GM18951 (cell line): Measurements from ENCODE around the gene TUBB6.

ENCODE experiments used
- POLR2A ChIP-seq: IDR thresholded peaks from 4 replicates; pipeline ENCODE4 v1.6.1; 2011; ENCODE audit warnings: mild to moderate bottlenecking; ENCODE audit not compliant: insufficient read length, insufficient read depth; ENCODE audit errors: extremely low read depth
- in situ Hi-C: fragments of 300-500 bp; cut with MboI; formaldehyde crosslinking; loops from one replicate; pipeline ENCODE4 v1.12.0; 2022; ENCODE audit warnings: low sequenced_read_pairs, mixed read lengths, inconsistent platforms; ENCODE audit not compliant: unreplicated experiment

TUBB6 gene

DNA sequence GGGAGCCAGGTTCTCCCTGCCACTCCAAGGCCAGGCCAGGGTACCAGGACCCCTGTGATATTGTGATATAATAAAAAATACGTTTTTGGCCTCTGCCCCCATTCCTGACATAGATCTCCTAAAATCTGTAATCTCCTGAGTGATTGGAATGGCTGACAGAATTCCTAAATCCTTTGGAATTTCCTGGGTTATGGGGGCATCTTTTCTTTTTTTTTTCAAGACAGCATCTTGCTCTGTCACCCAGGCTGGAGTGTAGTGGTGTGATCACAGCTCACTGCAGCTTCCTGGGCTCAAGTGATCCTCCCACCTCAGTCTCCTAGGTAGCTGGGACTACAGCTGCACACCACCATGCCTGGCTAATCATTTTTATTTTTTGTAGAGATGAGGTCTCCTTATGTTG, 26.2 kb upstream of the TUBB6 start:
- no peak for TF ChIP-seq POLR2A
- in situ Hi-C loops: no loop called here

DNA sequence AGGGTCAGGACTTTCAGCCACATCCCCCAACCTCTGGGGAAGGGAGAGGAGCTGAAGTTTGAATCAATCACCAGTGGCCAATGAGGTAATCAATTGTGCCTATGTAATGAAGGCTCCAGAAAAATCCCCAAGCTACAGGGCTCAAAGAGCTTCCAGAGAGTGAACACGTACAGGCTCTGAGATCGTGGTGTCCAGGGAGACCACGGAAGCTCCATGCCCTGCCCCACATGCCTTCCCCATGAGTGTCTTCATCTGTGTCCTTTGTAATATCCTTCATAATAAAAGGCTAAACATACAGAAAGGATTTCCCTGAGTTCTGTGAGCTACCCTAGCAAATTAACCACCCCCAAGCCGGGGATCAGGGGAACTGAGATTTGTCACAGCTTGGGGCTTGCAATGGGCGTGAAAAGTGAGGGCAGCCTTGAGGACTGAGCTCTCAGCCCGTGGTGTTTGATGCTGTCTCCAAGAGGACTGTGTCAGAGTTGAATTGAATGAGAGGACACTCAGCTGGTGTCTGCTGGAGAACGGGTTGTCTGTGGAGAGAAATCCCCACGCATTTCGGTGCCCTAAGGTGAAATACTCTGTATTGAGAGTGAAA, 25.5 kb upstream of the TUBB6 start:
- in situ Hi-C loops: no loop called here
- no peak for TF ChIP-seq POLR2A

DNA sequence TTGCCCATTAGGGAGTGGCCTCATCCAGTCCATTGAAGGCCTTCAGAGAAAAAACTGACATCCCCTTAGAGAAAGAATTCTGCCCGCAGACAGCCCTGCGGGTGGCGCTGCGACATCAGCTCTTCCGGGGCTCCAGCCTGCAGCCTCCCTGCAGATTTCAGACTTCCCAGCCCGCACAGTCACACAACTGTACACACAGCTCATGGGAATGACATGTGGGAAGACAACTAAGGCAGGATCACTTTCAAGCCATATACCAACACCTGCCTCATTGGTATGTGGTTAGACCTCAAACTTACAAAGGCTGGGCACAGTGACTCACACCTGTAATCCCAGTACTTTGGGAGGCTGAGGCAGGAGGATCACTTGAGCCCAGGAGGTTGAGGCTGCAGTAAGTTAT, 24.8 kb upstream of the TUBB6 start:
- no peak for TF ChIP-seq POLR2A

DNA sequence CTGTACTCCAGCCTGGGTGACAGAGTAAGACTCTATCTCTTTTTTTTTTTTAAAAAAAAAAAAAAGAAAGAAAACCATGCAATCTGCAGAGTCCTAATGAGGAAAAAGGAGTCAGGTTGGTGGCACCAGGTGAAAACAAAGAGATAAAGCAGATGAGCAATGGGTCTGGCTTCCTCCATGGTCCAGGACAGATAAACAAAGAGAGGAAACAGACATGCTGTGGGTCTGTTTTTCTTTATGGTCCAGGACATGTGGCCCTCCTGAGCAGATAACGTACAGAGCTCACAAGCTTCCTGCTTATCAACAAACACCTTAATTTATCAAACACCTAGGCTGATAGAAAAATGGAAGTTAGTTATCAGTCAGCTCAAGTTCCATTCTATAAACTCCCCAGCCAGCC, 24.4 kb upstream of the TUBB6 start:
- in situ Hi-C loops: no loop called here
- no peak for TF ChIP-seq POLR2A

More for the DNA sequence above, 24.8 kb upstream of the TUBB6 start:
- in situ Hi-C loops: no loop called here

DNA sequence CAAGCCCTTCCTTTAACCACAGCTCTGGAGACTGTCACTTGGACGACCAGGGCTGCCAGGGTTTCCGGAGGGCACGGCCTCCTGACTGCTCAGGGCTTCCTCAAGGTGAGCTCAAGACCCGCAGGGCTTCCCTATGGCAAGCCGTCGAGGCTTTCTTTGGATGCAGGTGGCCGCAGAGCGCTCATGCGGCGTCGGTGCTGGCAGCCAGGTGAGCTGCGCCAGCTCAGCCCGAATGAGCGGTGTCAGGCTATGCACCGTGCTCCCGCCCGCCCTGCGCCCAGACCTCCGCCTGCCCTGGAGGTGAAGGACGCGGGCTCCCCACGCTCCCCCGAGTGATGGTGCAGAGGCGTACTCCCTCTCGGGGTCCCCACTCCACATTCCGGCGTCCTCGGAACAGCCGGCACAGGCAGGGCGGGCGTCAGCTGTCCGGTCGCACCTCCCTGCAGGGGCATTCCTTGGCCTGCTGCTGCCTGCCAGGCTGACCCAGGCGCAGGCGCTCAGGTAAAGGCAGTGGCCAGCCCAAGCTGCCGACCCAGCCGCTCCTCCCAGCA, 20.8 kb upstream of the TUBB6 start:
- in situ Hi-C loops: no loop called here
- no peak for TF ChIP-seq POLR2A

DNA sequence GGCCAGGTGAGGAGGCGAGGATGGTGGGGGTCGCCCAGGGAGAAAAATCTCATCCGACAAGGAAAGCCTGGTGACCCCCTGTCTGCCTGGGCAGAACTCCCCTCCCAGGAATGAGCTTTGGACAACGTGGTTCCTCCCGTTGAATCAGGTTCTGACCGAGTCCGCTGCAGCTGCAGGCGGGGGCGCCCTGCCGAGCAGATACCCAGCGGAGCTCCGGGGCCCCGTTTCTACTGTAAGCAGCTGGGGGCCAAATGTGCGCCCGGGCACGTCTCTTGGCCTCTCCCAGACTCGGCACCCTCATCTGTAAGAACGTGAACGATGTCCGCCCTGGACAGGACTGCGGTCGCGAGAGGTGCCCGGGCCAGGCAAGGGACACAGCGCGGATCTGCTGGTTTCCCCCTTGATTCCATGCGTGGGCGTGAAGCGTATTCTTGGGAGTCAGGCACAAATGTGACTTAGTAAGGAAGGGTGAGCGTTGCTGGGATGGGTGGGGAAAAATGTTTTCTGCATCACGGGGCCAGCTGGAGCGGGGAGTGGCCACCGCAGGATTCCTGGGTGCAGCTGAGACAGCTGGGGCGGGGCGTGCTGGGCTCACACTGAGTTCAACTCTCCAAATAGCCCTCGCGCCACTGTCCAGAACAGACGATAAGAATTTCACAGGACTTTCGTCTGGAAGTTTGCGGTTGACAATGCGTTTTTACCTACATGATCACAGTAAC, 20.2 kb upstream of the TUBB6 start:
- TF ChIP-seq POLR2A: no peak
- in situ Hi-C loops: no loop called here

DNA sequence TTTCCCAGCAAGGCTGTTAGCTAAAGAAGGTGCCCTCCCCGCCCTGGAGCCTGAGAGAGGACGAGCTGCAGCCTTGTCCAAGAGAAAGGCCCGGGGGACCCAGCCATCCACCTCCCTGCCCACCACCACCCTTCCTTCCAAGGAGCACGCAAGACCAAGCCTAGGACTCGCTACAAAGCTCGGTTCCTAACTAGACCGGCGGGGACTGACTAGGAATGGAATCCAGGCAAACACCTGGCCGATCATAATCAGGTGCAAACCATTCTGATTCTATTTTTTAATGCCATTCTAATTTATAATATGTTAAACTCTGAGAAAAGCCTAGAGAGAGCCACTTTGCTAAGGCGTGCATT, 19.7 kb upstream of the TUBB6 start:
- no peak for TF ChIP-seq POLR2A
- in situ Hi-C loops: no loop called here

DNA sequence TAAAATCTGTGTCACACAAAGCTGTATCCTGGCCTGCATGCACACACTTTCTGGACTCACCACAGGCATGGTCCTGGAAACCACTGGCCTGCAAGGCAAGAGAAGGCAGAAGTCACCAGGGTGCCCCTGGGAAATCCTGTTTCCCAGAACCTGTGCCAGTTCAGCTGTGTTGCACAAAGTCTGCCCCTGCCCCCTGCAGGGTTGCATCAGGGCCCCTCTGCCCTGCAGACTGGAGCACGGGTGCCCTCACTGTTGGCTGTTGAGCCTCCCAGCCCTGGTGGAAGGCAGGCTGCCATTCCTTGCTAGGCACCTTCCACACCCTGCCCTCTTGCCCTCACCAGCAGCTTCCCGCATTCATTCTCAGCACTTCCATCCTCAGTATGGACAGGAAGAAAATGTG, 18.0 kb upstream of the TUBB6 start:
- TF ChIP-seq POLR2A: no peak
- in situ Hi-C loops: no loop called here

DNA sequence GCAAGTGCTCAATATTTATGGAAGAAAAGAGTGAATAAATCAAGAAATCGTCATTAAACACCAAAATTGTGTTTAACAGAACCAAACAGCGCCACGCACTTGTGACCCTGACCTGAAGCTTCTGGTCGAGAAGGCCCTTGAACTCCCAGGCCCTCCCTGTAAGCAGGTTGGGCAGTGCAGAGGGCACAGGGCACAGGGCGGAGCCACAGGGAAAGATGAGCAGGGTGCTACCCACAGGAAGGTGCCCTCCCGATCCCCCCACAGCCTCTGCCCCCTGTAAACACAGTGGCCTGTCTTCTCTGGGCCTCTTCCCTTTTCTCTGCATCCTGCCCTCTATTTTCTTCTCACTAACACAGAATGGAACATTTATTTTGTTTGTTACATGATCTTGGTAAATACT, 16.9 kb upstream of the TUBB6 start:
- no peak for TF ChIP-seq POLR2A
- in situ Hi-C loops: no loop called here

DNA sequence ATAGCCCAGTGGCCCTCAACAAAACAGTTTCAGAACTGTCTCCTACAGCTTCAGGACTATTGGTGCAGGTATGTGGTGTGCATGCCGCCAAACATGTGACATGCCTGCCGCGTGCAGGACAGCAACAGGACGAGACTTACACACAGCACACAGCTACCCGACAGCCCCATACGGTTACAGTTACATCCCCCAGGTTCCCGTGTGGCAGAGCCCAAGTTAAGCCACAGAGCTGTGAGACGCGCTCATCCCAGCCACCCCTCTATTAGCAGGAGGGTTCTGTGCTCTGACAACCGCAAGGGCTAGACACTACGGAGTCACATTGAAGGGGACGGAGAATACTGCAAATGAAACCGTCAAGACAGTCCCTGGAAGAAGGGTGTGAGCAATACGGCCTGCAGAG, 16.4 kb upstream of the TUBB6 start:
- in situ Hi-C loops: no loop called here
- no peak for TF ChIP-seq POLR2A

DNA sequence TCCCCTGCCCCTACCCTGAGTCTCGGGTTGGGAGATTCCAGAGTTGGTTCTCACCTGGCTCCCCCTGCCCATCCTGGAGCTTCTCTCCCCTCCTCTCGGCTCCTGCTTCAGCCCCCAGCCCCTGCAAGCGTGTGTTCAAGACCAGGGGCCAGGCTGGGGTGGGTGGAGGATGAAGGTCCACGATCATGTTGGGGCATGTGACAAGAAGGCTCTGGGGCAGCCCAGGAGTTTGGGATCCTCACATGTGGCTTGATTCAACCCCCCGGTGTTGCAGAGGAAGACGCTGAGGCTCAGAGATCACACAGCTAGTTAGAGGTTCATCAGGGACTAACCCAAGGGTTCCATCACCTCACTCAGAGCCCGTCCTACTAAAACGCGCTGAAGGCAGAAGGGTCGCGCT, 14.2 kb upstream of the TUBB6 start:
- in situ Hi-C loops: no loop called here
- TF ChIP-seq POLR2A: no peak

DNA sequence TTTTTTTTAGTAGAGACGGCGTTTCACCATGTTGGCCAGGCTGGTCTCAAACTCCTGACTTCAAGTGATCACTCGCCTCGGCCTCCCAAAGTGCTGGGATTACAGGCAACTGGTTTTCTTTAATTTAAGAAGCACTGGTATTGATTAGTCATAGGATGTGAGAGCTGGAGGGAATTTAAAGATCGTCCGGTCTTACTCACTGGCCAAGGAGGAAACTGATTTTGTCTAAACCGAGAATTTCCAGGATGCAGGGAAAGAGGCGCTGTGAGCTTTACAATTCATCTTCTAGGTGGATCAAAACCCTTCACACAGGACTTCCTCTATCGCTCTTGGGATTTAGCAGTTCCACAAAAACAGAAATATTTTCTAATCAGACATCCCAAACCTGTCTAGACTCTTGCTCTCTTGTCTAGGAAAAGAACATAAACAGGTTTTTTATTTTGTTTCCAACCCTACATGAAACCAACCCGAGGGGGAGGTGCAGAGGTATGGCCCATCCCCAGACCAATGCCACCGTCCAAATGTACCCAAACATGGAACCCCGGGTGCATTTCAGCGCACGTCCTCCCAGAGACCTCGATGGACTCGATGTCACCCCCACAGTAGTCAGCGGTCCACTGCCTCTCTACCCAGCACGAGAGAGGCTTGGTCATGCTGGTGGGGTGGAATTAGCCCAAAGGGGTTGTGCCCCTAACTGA, 12.5 kb upstream of the TUBB6 start:
- in situ Hi-C loops: no loop called here
- TF ChIP-seq POLR2A: no peak

DNA sequence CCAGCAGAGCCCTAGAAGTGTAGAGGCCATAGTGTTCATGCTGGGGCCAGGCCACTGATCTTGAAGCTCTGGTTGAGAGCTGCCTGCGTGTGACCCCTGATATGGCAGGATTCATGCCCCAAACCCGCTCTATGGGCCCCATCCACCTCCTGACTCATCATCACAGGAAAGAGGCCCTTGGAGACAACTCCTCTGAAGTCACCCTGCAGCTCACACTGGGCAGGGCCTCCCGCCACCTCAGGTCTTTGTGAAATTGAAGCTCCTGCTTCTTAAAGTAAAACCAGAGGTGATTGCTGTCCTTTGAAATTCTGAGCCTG, 12.0 kb upstream of the TUBB6 start:
- TF ChIP-seq POLR2A: no peak
- in situ Hi-C loops: no loop called here

DNA sequence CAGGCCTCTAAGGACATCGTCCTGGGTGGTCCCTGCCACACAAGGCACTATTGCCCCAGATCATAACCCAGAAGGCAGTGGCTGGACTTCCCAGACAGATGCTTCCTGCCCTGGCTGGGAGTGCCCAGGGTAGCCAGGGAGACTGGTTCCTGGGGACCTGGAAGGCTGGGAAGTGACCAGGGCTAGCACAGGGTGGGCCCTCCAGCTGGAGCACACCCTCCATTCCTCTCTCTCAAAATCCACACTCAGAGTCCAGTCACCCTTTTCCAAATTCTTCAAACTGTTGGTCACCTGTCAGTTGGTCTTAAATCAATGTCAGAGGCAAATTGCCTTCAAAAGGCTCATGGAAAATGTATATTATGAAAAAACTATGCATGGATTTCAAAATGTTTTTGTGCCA, 11.6 kb upstream of the TUBB6 start:
- in situ Hi-C loops: no loop called here
- TF ChIP-seq POLR2A: no peak
